Measurements from ENCODE around the gene NCK1.

DNA sequence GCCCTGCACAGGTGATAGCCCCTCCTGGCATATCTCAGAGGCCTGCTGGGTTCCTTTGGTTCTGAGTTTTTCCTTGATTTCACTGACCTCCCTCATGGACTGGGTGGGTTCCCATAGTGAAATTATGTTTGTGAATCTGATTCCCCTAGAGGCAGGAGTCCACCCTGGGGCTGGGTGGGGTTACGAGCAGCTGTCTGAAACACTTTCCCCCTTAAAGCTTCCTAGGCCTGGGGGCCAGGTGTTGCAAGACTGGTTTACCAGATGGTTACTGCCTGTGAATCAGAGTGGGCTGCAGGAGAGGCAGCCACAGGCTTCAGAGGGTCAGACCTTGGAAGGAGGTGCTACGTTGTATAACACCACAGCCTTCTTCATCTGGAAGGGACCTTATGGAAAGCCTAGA is 130.1 kb downstream of the NCK1 start:
- TF ChIP-seq, protein P1, sequence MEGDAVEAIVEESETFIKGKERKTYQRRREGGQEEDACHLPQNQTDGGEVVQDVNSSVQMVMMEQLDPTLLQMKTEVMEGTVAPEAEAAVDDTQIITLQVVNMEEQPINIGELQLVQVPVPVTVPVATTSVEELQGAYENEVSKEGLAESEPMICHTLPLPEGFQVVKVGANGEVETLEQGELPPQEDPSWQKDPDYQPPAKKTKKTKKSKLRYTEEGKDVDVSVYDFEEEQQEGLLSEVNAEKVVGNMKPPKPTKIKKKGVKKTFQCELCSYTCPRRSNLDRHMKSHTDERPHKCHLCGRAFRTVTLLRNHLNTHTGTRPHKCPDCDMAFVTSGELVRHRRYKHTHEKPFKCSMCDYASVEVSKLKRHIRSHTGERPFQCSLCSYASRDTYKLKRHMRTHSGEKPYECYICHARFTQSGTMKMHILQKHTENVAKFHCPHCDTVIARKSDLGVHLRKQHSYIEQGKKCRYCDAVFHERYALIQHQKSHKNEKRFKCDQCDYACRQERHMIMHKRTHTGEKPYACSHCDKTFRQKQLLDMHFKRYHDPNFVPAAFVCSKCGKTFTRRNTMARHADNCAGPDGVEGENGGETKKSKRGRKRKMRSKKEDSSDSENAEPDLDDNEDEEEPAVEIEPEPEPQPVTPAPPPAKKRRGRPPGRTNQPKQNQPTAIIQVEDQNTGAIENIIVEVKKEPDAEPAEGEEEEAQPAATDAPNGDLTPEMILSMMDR (IDR thresholded peaks at IDR 0.05): no peak
- no peak for TF ChIP-seq POLR2A (IDR thresholded peaks at IDR 0.05)
